Endothelial cell of umbilical vein (primary cell): ENCODE data around the gene PTOV1. TPM values are rescaled to one million over a fixed set of nuclear protein-coding genes. Genes with fewer than 3 reads are reported as not detected.

Experiments
- BruUV-seq: library from RNA; stranded (reverse); fragments of 400-500 nt; replicated peaks from 2 replicates; lab custom pipeline; 2021; lab: Mats Ljungman, UMichigan
- CTCF ChIA-PET: fragments of 300-600, 350-600 bp; sonication (Branson Sonifier 250); formaldehyde crosslinking; loops from one replicate; lab custom pipeline; 2021; ENCODE audit warnings: antibody characterized with exemption, inconsistent platforms; lab: Charles Lee
- POLR2A ChIA-PET: fragments of 300-600, 350-600 bp; sonication (Branson Sonifier 250); formaldehyde crosslinking; loops from one replicate; lab custom pipeline; 2021; ENCODE audit warnings: antibody characterized with exemption, inconsistent platforms; lab: Charles Lee
- DNase-seq: peaks from one replicate; pipeline ENCODE4 v3.0.0-alpha.2; 2011; ENCODE audit warnings: low read depth, low spot score
- FAIRE-seq: peaks from 2 replicates; lab custom pipeline; 2011; peaks lifted over from hg19 to GRCh38; lab: Jason Lieb, UNC
- H2AFZ ChIP-seq: 2 replicates; pipeline ENCODE4 v1.6.0; 2012; ENCODE audit warnings: low read depth, low read length, control low read depth, inconsistent platforms
- H3K27ac ChIP-seq: 2 replicates; pipeline ENCODE4 v1.5.1; 2011; ENCODE audit warnings: low read depth, mild to moderate bottlenecking, control low read depth, low read length, moderate library complexity; ENCODE audit not compliant: insufficient read depth
- H3K27me3 ChIP-seq, 2 experiments: 2 replicates each; pipeline versions ENCODE4 v1.6.0 to v1.6.1; 2011; ENCODE audit warnings: low read length in 2 of 2, mixed read lengths in 1 of 2; ENCODE audit not compliant: control insufficient read depth in 2 of 2, insufficient read depth in 2 of 2
- H3K36me3 ChIP-seq, 2 experiments: 2 replicates in 1 of 2; 3 replicates in 1 of 2; pipeline ENCODE4 v1.5.1; 2011; ENCODE audit warnings: low read length in 2 of 2, mild to moderate bottlenecking in 1 of 2, moderate library complexity in 1 of 2; ENCODE audit not compliant: control insufficient read depth in 2 of 2, insufficient read depth in 2 of 2; ENCODE audit errors: extremely low read depth in 1 of 2
- H3K4me1 ChIP-seq: 3 replicates; pipeline ENCODE4 v1.5.1; 2011; ENCODE audit warnings: mild to moderate bottlenecking, low read length; ENCODE audit not compliant: control insufficient read depth, insufficient read depth; ENCODE audit errors: extremely low read depth
- H3K4me2 ChIP-seq: 2 replicates; pipeline ENCODE4 v1.6.1; 2011; ENCODE audit warnings: low read length, control low read depth, mixed read lengths; ENCODE audit not compliant: insufficient read depth
- H3K4me3 ChIP-seq, 3 experiments: fragments of 200-600 bp in 1 of 3; sonication (generic), shearing (Covaris generic) in 1 of 3; replicated peaks in 1 of 3; 2 replicates each; pipeline ENCODE4 v1.5.1; 2011 to 2016; ENCODE audit warnings: control low read depth in 3 of 3, low read length in 3 of 3, mild to moderate bottlenecking in 2 of 3, inconsistent platforms in 1 of 3, low read depth in 1 of 3, moderate library complexity in 1 of 3; ENCODE audit not compliant: insufficient read depth in 1 of 3
- H3K79me2 ChIP-seq: 2 replicates; pipeline ENCODE4 v1.6.0; 2012; ENCODE audit warnings: low read length, inconsistent platforms; ENCODE audit not compliant: control insufficient read depth, insufficient read depth
- H3K9ac ChIP-seq: replicated peaks from 2 replicates; pipeline ENCODE3; 2011; ENCODE audit warnings: low read length, control low read depth; ENCODE audit not compliant: insufficient read depth; ENCODE audit errors: extremely low read depth
- H3K9me1 ChIP-seq: replicated peaks from 3 replicates; pipeline ENCODE4 v1.6.0; 2011; ENCODE audit warnings: mild to moderate bottlenecking, low read length; ENCODE audit not compliant: control insufficient read depth, insufficient read depth; ENCODE audit errors: extremely low read depth
- H3K9me3 ChIP-seq: replicated peaks from 2 replicates; pipeline ENCODE4 v1.5.1; 2012; ENCODE audit warnings: low read length, inconsistent platforms; ENCODE audit not compliant: control insufficient read depth, insufficient read depth
- H4K20me1 ChIP-seq: replicated peaks from 2 replicates; pipeline ENCODE3; 2011; ENCODE audit warnings: mild to moderate bottlenecking, low read length; ENCODE audit not compliant: control insufficient read depth, insufficient read depth; ENCODE audit errors: extremely low read depth
- CTCF ChIP-seq, 2 donors: IDR thresholded peaks; 1 replicate in 1 of 2; 2 replicates in 1 of 2; pipeline ENCODE4 v1.5.1; 2011; ENCODE audit warnings: low read length in 2 of 2, mild to moderate bottlenecking in 2 of 2, moderate library complexity in 2 of 2, control low read depth in 1 of 2, inconsistent platforms in 1 of 2, low read depth in 1 of 2; ENCODE audit not compliant: insufficient read depth in 1 of 2; ENCODE audit errors: extremely low read depth in 1 of 2
- POLR2A ChIP-seq: IDR thresholded peaks from 2 replicates; pipeline ENCODE4 v1.6.1; 2012; ENCODE audit warnings: low read depth, mild to moderate bottlenecking, control low read depth, low read length
- POLR2AphosphoS5 ChIP-seq: IDR thresholded peaks from 2 replicates; pipeline ENCODE4 v1.6.1; 2012; ENCODE audit warnings: low read depth, mild to moderate bottlenecking, control low read depth, low read length, moderate library complexity; ENCODE audit not compliant: insufficient read depth
- dilution Hi-C: fragments of 300-500 bp; cut with MboI; formaldehyde crosslinking; loops from one replicate; pipeline ENCODE4 v1.15.0; 2019; ENCODE audit warnings: low sequenced_read_pairs; ENCODE audit not compliant: extremely low pct_ligation_motif_present
- intact Hi-C: fragments of 100-400 bp; cut with micrococcal nuclease; formaldehyde crosslinking; loops from one replicate; pipeline ENCODE4 v1.10.0; 2022
- polyA plus RNA-seq, 4 experiments: library from polyadenylated mRNA; depleted of rRNA in 3 of 4; stranded (reverse) in 3 of 4; unstranded in 1 of 4; fragments of >200 nt; gene quantifications; 2 replicates each; pipeline versions ENCODE4 v1.2.1 to v1.2.3, GENCODE V29; 2011 to 2012; ENCODE audit warnings: missing spikeins in 1 of 4
- total RNA-seq: library from RNA; stranded (reverse); gene quantifications from 2 replicates; pipeline ENCODE4 v1.2.3, GENCODE V29; 2021

Gene PTOV1
- total and polyA plus RNA-seq, 2 donors (not counting 3 experiments of a cell fraction or from before 2014, with no cell fraction given), result 116 to 184 TPM

GRCh38 chr19:49869484-49870308, 18.7 kb downstream of the PTOV1 start:
- Histone ChIP-seq H3K36me3 (peaks cover under 1 to 13% of the 10 kb centered on the region in 2 experiments), H3K4me2 (peak overlapping the region; percentile 73), H2AFZ (peak overlapping the region; percentile 53), H3K9me1 (no peaks in the 10 kb centered on the region), H3K79me2 (peaks cover 22% of the 10 kb centered on the region), H3K9ac (peak overlapping the region; percentile 44), H3K4me1 (peaks cover 26% of the 10 kb centered on the region), H3K27me3 (no peaks in the 10 kb centered on the region), H3K4me3 (peak overlapping the region; percentile 18 to 53 (median 30)), H3K27ac (peak overlapping the region; percentile 3), H4K20me1 (no peaks in the 10 kb centered on the region), H3K9me3 (no peaks in the 10 kb centered on the region)
- CTCF ChIA-PET, result interaction anchor here (0.8 to 1.3 kb wide), 6 partner anchors 11 to 221 kb away, joined by 3 to 8 read pairs (median 3); partner anchors contain the start of gene PTOV1
- DNase-seq, result peak; percentile 100
- dilution Hi-C loops, result no loop called here
- TF ChIP-seq CTCF (IDR thresholded peaks at IDR 0.05; ENCODE audit: extremely low read depth in 1 of 2, insufficient read depth in 1 of 2, low read depth in 1 of 2, low read length in 2 of 2) (no peak), POLR2AphosphoS5 (peak; percentile 97), POLR2A (peak; percentile 90)
- intact Hi-C loops, result loop anchor here (1.0 to 5.0 kb wide), 3 partner anchors 8 to 277 kb away; partner anchors contain the start of genes AKT1S1, PRMT1, PRR12 and TBC1D17
- BruUV-seq, result no TSS peak
- FAIRE-seq, result peak; percentile 100
- POLR2A ChIA-PET, result interaction anchor here (0.9 to 1.0 kb wide), 4 partner anchors 7 to 19 kb away, joined by 4 to 5 read pairs (median 4); partner anchors contain the start of genes AKT1S1, PTOV1 and TBC1D17
